K562 (cell line): ENCODE results near the gene CTSK. TPM values are rescaled to one million over a fixed set of nuclear protein-coding genes. Genes with fewer than 3 reads are reported as not detected.
"Not testable (repeated sequence)": the region's sequence is repeated elsewhere in the genome, so short reads cannot be mapped to it uniquely, and the experiment has no call there.

Source experiments
- ATAC-seq: fragments of 200-7000 bp; cut with Tn5 transposase; 3 replicates; pipeline ENCODE4 v1.9.1; 2020; ENCODE audit warnings: moderate library complexity
- BruUV-seq: library from RNA; stranded (reverse); fragments of 400-500 nt; replicated peaks from 2 replicates; lab custom pipeline; 2021; lab: Mats Ljungman, UMichigan
- CTCF ChIA-PET: fragments of 300-600 bp; formaldehyde crosslinking; extraction: SDS; loops from one replicate; lab custom pipeline; 2021; ENCODE audit warnings: low intra/inter-chr PET ratio; lab: Yijun Ruan, JAX
- POLR2A ChIA-PET: fragments of 300-600, 350-650 bp; sonication (Branson Sonifier 250); formaldehyde crosslinking; extraction: SDS; loops from one replicate; lab custom pipeline; 2021; ENCODE audit warnings: antibody characterized with exemption, inconsistent platforms; lab: Yijun Ruan, JAX
- DNase-seq, 4 experiments: peaks; one replicate each; pipeline versions ENCODE4 v3.0.0 to v3.0.0-alpha.2; 2011 to 2018; ENCODE audit warnings: low spot score in 3 of 4, mixed read lengths in 3 of 4; ENCODE audit errors: extremely low read depth in 1 of 4
- FAIRE-seq: peaks from 2 replicates; lab custom pipeline; 2011; peaks lifted over from hg19 to GRCh38; lab: Jason Lieb, UNC
- H2AFZ ChIP-seq: 2 replicates; pipeline ENCODE4 v1.6.0; 2011; ENCODE audit warnings: low read depth, low read length, control low read depth, inconsistent platforms
- H3K27ac ChIP-seq: fragments of 200-600 bp; 3 replicates; pipeline ENCODE4 v1.8.0; 2011; ENCODE audit warnings: low read depth, mild to moderate bottlenecking, control low read depth, inconsistent platforms, low read length, moderate library complexity, mixed read lengths; ENCODE audit errors: extremely low read depth
- H3K27me3 ChIP-seq, 2 experiments: fragments of 300-600 bp in 1 of 2; 2 replicates in 1 of 2; 3 replicates in 1 of 2; pipeline versions ENCODE4 v1.6.0 to v1.8.0; 2011; ENCODE audit warnings: inconsistent platforms in 2 of 2, low read length in 2 of 2, mild to moderate bottlenecking in 1 of 2, mixed read lengths in 1 of 2, moderate library complexity in 1 of 2; ENCODE audit not compliant: control insufficient read depth in 2 of 2, insufficient read depth in 2 of 2
- H3K36me3 ChIP-seq: fragments of 300-600 bp; 3 replicates; pipeline ENCODE4 v1.8.0; 2011; ENCODE audit warnings: mild to moderate bottlenecking, low read length, inconsistent platforms; ENCODE audit not compliant: control insufficient read depth, insufficient read depth
- H3K4me1 ChIP-seq, 2 experiments: fragments of 200-600 bp in 1 of 2; replicated peaks in 1 of 2; 2 replicates in 1 of 2; 3 replicates in 1 of 2; pipeline versions ENCODE4 v1.5.1 to v1.8.0; 2011; ENCODE audit warnings: inconsistent platforms in 2 of 2, low read length in 2 of 2, mild to moderate bottlenecking in 1 of 2, mixed read lengths in 1 of 2, moderate library complexity in 1 of 2; ENCODE audit not compliant: control insufficient read depth in 2 of 2, insufficient read depth in 2 of 2
- H3K4me2 ChIP-seq: 2 replicates; pipeline ENCODE4 v1.6.1; 2011; ENCODE audit warnings: low read length, control low read depth, inconsistent platforms, mixed read lengths; ENCODE audit not compliant: insufficient read depth
- H3K4me3 ChIP-seq: fragments of 200-600 bp; sonication (generic), shearing (Covaris generic); 2 replicates; pipeline ENCODE4 v1.5.1; 2016; ENCODE audit warnings: control low read depth, inconsistent platforms
- H3K79me2 ChIP-seq: fragments of 200-600 bp; 3 replicates; pipeline ENCODE4 v1.8.0; 2011; ENCODE audit warnings: low read length, inconsistent platforms; ENCODE audit not compliant: control insufficient read depth, insufficient read depth
- H3K9ac ChIP-seq, 2 experiments: 2 replicates each; pipeline versions ENCODE4 v1.6.0 to v1.6.1; 2011; ENCODE audit warnings: low read depth in 2 of 2, low read length in 2 of 2, control low read depth in 1 of 2, inconsistent platforms in 1 of 2, mild to moderate bottlenecking in 1 of 2, mixed read lengths in 1 of 2; ENCODE audit not compliant: insufficient read depth in 1 of 2
- H3K9me1 ChIP-seq: one replicate; pipeline ENCODE4 v1.6.0; 2011; ENCODE audit warnings: inconsistent platforms, mild to moderate bottlenecking, low read length, moderate library complexity; ENCODE audit not compliant: control insufficient read depth, insufficient read depth
- H3K9me3 ChIP-seq: replicated peaks from 2 replicates; pipeline ENCODE4 v1.5.1; 2011; ENCODE audit warnings: low read depth, low read length, inconsistent platforms; ENCODE audit not compliant: control insufficient read depth, insufficient read depth
- H4K20me1 ChIP-seq: replicated peaks from 2 replicates; pipeline ENCODE4 v1.6.1; 2011; ENCODE audit warnings: low read length, inconsistent platforms, mixed read lengths; ENCODE audit not compliant: control insufficient read depth, insufficient read depth
- ATF7 ChIP-seq: fragments of 450-650 bp; IDR thresholded peaks from 2 replicates; pipeline ENCODE4 v1.7.1; 2014; ENCODE audit warnings: mild to moderate bottlenecking, moderate library complexity
- BCOR ChIP-seq: fragments of 450-650 bp; IDR thresholded peaks from 2 replicates; pipeline ENCODE4 v1.6.1; 2016
- CBFA2T3 ChIP-seq: fragments of 450-650 bp; IDR thresholded peaks from 2 replicates; pipeline ENCODE4 v1.6.1; 2017
- CEBPB ChIP-seq: fragments of 450-650 bp; IDR thresholded peaks from 2 replicates; pipeline ENCODE4 v1.6.1; 2016; ENCODE audit warnings: missing genetic modification characterization, missing compliant biosample characterization
- CEBPG ChIP-seq, 3 experiments: fragments of 200-800 bp in 1 of 3; sonication (Bioruptor generic) in 1 of 3; sonication (generic) in 1 of 3; formaldehyde crosslinking in 1 of 3; IDR thresholded peaks in 2 of 3; conservative IDR thresholded peaks in 1 of 3; 2 replicates each; pipeline versions ENCODE4 v1.6.1 to v1.8.0; 2016 to 2022; ENCODE audit warnings: missing compliant biosample characterization in 2 of 3, missing genetic modification characterization in 2 of 3, mild to moderate bottlenecking in 1 of 3, missing genetic modification reagents in 1 of 3
- HOXB6 ChIP-seq: fragments of 250-450 bp; sonication (Bioruptor Pico); IDR thresholded peaks from 2 replicates; pipeline ENCODE4 v1.5.1; 2022; ENCODE audit warnings: mild to moderate bottlenecking, borderline replicate concordance
- JUND ChIP-seq, 2 experiments: IDR thresholded peaks; 2 replicates in 1 of 2; 3 replicates in 1 of 2; pipeline ENCODE4 v1.6.1; 2011; ENCODE audit warnings: borderline replicate concordance in 2 of 2, low read depth in 2 of 2, low read length in 2 of 2, improper control_type of control experiment in 1 of 2, missing biosample characterization in 1 of 2, missing genetic modification characterization in 1 of 2, missing genetic modification reagents in 1 of 2
- KDM1A ChIP-seq, 2 experiments: fragments of 450-650 bp; IDR thresholded peaks; 2 replicates each; pipeline ENCODE4 v1.6.1; 2016; ENCODE audit warnings: mild to moderate bottlenecking in 2 of 2
- RAD21 ChIP-seq, 2 experiments: fragments of 250-450 bp in 1 of 2; fragments of 450-650 bp in 1 of 2; sonication (Bioruptor Pico) in 1 of 2; formaldehyde crosslinking in 1 of 2; IDR thresholded peaks in 1 of 2; conservative IDR thresholded peaks in 1 of 2; 2 replicates each; pipeline versions ENCODE4 v1.4.0 to v1.8.0; 2020 to 2022; ENCODE audit warnings: mild to moderate bottlenecking in 2 of 2, moderate library complexity in 1 of 2
- SMARCA5 ChIP-seq: fragments of 450-650 bp; IDR thresholded peaks from 2 replicates; pipeline ENCODE4 v1.6.1; 2016
- SOX6 ChIP-seq: fragments of 450-650 bp; IDR thresholded peaks from 2 replicates; pipeline ENCODE4 v1.6.1; 2014; ENCODE audit warnings: mild to moderate bottlenecking
- TAL1 ChIP-seq: fragments of 450-650 bp; IDR thresholded peaks from 2 replicates; pipeline ENCODE4 v1.6.1; 2016; ENCODE audit warnings: mild to moderate bottlenecking
- TRIM24 ChIP-seq, 2 experiments: fragments of 450-650 bp; IDR thresholded peaks; 2 replicates each; pipeline ENCODE4 v1.6.1; 2016
- ZEB2 ChIP-seq: fragments of 450-650 bp; IDR thresholded peaks from 2 replicates; pipeline ENCODE4 v1.6.1; 2016
- WGBS: fragments of 100-300 bp; shearing (Covaris generic); methylation state at CpG from one replicate; pipeline ENCODE4 v1.1.6; 2016; ENCODE audit warnings: low coverage, mixed read lengths; ENCODE audit not compliant: insufficient coverage; ENCODE audit errors: missing lambda C conversion rate; 5-methylcytosine and 5-hydroxymethylcytosine counted together
- in situ Hi-C: fragments of 300-500 bp; cut with MboI; formaldehyde crosslinking; loops from 4 replicates; pipeline ENCODE4 v1.15.0; 2018; ENCODE audit warnings: inconsistent platforms, mixed read lengths
- intact Hi-C: fragments of 100-400 bp; cut with micrococcal nuclease; formaldehyde crosslinking; loops from 2 replicates; pipeline ENCODE4 v1.14.2; 2022
- polyA plus RNA-seq, 8 experiments: library from polyadenylated mRNA; depleted of rRNA in 4 of 8; stranded (reverse) in 5 of 8; unstranded in 3 of 8; fragments of >200 nt; fragmentation: Nextera tagmentation in 2 of 8; fragmentation: Illumina TruSeq in 1 of 8; extraction: Ambion mirVana in 2 of 8; extraction: Trizol in 1 of 8; gene quantifications; 2 replicates each; pipeline versions ENCODE4 v1.2.1 to v1.2.3, GENCODE V29; 2011 to 2014; ENCODE audit warnings: inconsistent platforms in 1 of 8, missing spikeins in 1 of 8
- total RNA-seq, 7 experiments: library from RNA; depleted of rRNA in 6 of 7; stranded (reverse); fragments of >200 nt in 6 of 7; fragmentation: Illumina TruSeq in 2 of 7; extraction: Trizol in 2 of 7; gene quantifications; 2 replicates each; pipeline versions ENCODE4 v1.2.1 to v1.2.3, GENCODE V29; 2011 to 2021; ENCODE audit warnings: low replicate concordance in 1 of 7
- TF ChIP-seq, protein P1 (sequence below): sonication (generic); formaldehyde crosslinking; IDR thresholded peaks from 2 replicates; pipeline ENCODE4 v1.8.0; 2022; ENCODE audit warnings: mild to moderate bottlenecking, low read depth, missing genetic modification reagents

CTSK gene
- total and polyA plus RNA-seq, 9 of the 15 experiments (the other 6 are each of a cell fraction or from before 2014, with no cell fraction given) = 0.84 to 2.5 (median 1.3) TPM

DNA sequence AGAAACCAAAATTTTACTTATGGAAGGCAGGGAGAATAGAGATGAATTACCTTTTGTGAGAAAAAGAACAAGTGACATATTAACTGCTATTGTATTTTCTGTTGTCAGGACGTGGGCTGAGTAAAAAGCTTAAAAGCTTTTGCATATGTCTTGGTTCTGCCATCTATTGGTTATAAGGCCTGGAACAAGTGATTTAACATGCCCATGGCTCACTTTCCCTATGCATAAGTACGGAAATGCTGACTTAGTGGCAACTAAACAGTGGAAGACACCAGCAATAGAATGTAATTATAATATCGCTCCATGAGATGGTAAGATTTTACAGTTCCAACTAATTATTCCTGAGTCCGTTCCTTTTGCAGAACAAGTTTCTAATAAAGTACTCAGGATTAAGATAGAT is 35.7 kb downstream of the CTSK start:
- BruUV-seq = no TSS peak
- intact Hi-C loops = no loop called here
- ATAC-seq = no peak

DNA sequence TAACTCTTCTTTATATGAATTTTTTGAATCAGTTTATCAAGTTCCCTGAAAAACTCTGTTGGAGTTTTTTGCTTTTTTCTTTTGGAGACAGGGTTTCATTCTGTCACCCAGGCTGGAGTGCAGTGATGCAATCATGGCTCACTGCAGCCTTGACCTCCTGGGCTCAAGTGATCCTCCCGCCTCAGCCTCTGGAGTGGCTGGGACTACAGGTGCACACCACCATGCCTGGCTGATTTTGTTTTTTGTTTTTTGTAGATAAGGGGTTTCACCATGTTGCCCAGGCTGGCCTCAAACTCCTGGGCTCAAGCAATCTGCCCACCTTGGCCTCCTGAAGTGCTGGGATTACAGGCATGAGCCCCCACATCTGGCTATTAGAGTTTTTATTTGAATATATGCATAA is 40.4 kb downstream of the CTSK start:
- ATAC-seq = 0 out of 3 replicates have a peak, but pooled peaks have one; percentile 27
- H3K4me2 ChIP-seq; DNase-seq; H4K20me1 ChIP-seq; H3K4me3 ChIP-seq; FAIRE-seq; H3K9me1 ChIP-seq; H3K27ac ChIP-seq; BruUV-seq; POLR2A ChIA-PET; CTCF ChIA-PET; H3K79me2 ChIP-seq; H3K27me3 ChIP-seq; H3K36me3 ChIP-seq; in situ Hi-C loops; H3K9ac ChIP-seq; H3K9me3 ChIP-seq; H2AFZ ChIP-seq; intact Hi-C loops; TF ChIP-seq JUND (tag; IDR thresholded peaks at IDR 0.05; ENCODE audit: borderline replicate concordance, low read depth, low read length): not testable (repeated sequence)
- H3K4me1 ChIP-seq = peaks cover 4 to 15% of the 10 kb centered on the region in 2 experiments; a peak in 4 of 5 replicates
- WGBS = 40% methylated on average over 1 of the region's 1 CpG
- 0 out of 2 replicates have a peak, but pooled peaks have one; percentile 39 for TF ChIP-seq ATF7
- TF ChIP-seq SMARCA5 = peak; percentile 76; the same call in 1 of the 2 replicates
- TF ChIP-seq TAL1 = 0 out of 2 replicates have a peak, but pooled peaks have one; percentile 15
- 0 out of 4 replicates have a peak, but pooled peaks of 1 of the 2 experiments have one; percentile 12 for TF ChIP-seq KDM1A (IDR thresholded peaks at IDR 0.05)
- TF ChIP-seq SOX6 = 0 out of 2 replicates have a peak, but pooled peaks have one; percentile 39
- peak; percentile 42; the same call in 1 of the 2 replicates for TF ChIP-seq ZEB2
- TF ChIP-seq CEBPG (CRISPR knock-in tag; IDR thresholded peaks at IDR 0.05) = peak; percentile 89
- peak; percentile 48 to 79; a peak in 3 of 4 replicates for TF ChIP-seq CEBPG (tag; conservative IDR thresholded peaks at IDR 0.05 in 1 of 2, IDR thresholded peaks at IDR 0.05 in 1 of 2)
- 0 out of 2 replicates have a peak, but pooled peaks have one; percentile 8 for TF ChIP-seq JUND (IDR thresholded peaks at IDR 0.05; ENCODE audit: borderline replicate concordance, low read depth, low read length)
- peak; percentile 72 for TF ChIP-seq CEBPB (tag)
- peak; percentile 42 to 63; a peak in 2 of 4 replicates for TF ChIP-seq TRIM24 (IDR thresholded peaks at IDR 0.05)
- peak; percentile 26; the same call in 1 of the 2 replicates for TF ChIP-seq BCOR
- TF ChIP-seq CBFA2T3 = peak; percentile 45

More for the DNA sequence above, 35.7 kb downstream of the CTSK start:
- no peaks in the 10 kb centered on the region for H3K4me1 ChIP-seq
- no peak overlapping the region for H3K9ac ChIP-seq
- H4K20me1 ChIP-seq = no peaks in the 10 kb centered on the region
- no peaks in the 10 kb centered on the region for H3K36me3 ChIP-seq
- no peaks in the 10 kb centered on the region for H3K27me3 ChIP-seq
- in situ Hi-C loops = no loop called here
- H3K9me3 ChIP-seq = no peaks in the 10 kb centered on the region
- WGBS = 57% methylated on average over 4 of the region's 4 CpGs
- no peaks in the 10 kb centered on the region for H3K9me1 ChIP-seq
- peak overlapping the region; percentile 7; the same call in 1 of the 2 replicates for H2AFZ ChIP-seq
- H3K4me3 ChIP-seq = no peak overlapping the region
- H3K4me2 ChIP-seq = no peak overlapping the region
- FAIRE-seq (no peak), DNase-seq (no peak)
- ChIA-PET POLR2A (no interaction called here), CTCF (no interaction called here)
- H3K79me2 ChIP-seq = no peaks in the 10 kb centered on the region
- TF ChIP-seq RAD21 (CRISPR knock-in tag; conservative IDR thresholded peaks at IDR 0.05 in 1 of 2, IDR thresholded peaks at IDR 0.05 in 1 of 2) (0 out of 4 replicates have a peak, but pooled peaks of 1 of the 2 experiments have one; percentile 3), HOXB6 (CRISPR knock-in tag) (no peak)
- TF ChIP-seq, protein P1, sequence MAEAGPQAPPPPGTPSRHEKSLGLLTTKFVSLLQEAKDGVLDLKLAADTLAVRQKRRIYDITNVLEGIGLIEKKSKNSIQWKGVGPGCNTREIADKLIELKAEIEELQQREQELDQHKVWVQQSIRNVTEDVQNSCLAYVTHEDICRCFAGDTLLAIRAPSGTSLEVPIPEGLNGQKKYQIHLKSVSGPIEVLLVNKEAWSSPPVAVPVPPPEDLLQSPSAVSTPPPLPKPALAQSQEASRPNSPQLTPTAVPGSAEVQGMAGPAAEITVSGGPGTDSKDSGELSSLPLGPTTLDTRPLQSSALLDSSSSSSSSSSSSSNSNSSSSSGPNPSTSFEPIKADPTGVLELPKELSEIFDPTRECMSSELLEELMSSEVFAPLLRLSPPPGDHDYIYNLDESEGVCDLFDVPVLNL (CRISPR knock-in tag) = no peak
- H3K27ac ChIP-seq = no peak overlapping the region
